Amygdala (tissue), 56 donors: ENCODE results near the gene LCNL1.

Source experiments
- DNase-seq, 56 donors: peaks; one replicate each; lab custom pipeline; 2025; lab: John Stamatoyannopoulos, UW

The LCNL1 gene

GRCh38 chr9:136946228-136947027 lies 36.4 kb upstream of the LCNL1 start:
- DNase-seq, result no peak

GRCh38 chr9:136947028-136947891 lies 35.5 kb upstream of the LCNL1 start:
- peak in 21 of 56 donors; percentile 18 to 82 (median 39) for DNase-seq

GRCh38 chr9:136947955-136948510 lies 34.8 kb upstream of the LCNL1 start:
- peak in 40 of 56 donors; percentile 20 to 83 (median 58) for DNase-seq

- no peak for DNase-seq
Observed at GRCh38 chr9:136949239-136949816, 33.5 kb upstream of the LCNL1 start.

- peak in 55 of 56 donors; percentile 75 to 98 (median 92) for DNase-seq
Observed at GRCh38 chr9:136949817-136950655, 32.8 kb upstream of the LCNL1 start.

- DNase-seq, result peak in 6 of 56 donors; percentile 25 to 60 (median 40)
Observed at GRCh38 chr9:136950656-136951276, 32.0 kb upstream of the LCNL1 start.

GRCh38 chr9:136951541-136952320 lies 31.1 kb upstream of the LCNL1 start, which contains the start of gene LCN12:
TSS of gene LCN12 (plus strand) at chr9:136952273. CDS start at chr9:136952328, 55 bp downstream.
- no peak for DNase-seq

GRCh38 chr9:136952321-136952850 lies 30.4 kb upstream of the LCNL1 start:
- DNase-seq, result peak in 25 of 56 donors; percentile 20 to 80 (median 51)

- no peak for DNase-seq
Observed at GRCh38 chr9:136952876-136953770, 29.7 kb upstream of the LCNL1 start.

- no peak for DNase-seq
Observed at GRCh38 chr9:136953771-136954269, 29.0 kb upstream of the LCNL1 start.

GRCh38 chr9:136954270-136955083 lies 28.3 kb upstream of the LCNL1 start:
- DNase-seq, result no peak

GRCh38 chr9:136955202-136955942 lies 27.4 kb upstream of the LCNL1 start:
- no peak for DNase-seq

- no peak for DNase-seq
Observed at GRCh38 chr9:136955943-136956335, 26.9 kb upstream of the LCNL1 start.

GRCh38 chr9:136956604-136957003 lies 26.2 kb upstream of the LCNL1 start:
- no peak for DNase-seq

GRCh38 chr9:136957461-136957860 lies 25.3 kb upstream of the LCNL1 start:
- no peak for DNase-seq
